ENCODE data around the gene TOR1AIP2.

The TOR1AIP2 gene

GRCh38 chr1:179877586-179878265, at the start of gene TOR1AIP2:
Gene TOR1AIP2 (minus strand): TSS chr1:179877803. CDS start chr1:179852665, 25,138 bp downstream.
- DNase-seq (ENCODE audit: low read depth) = peak; percentile 81
- TF ChIP-seq CTCF (conservative IDR thresholded peaks at IDR 0.05; ENCODE audit: low read depth, low read length) = peak; percentile 15

GRCh38 chr1:179926850-179927205, 49.2 kb upstream of the TOR1AIP2 start:
- H3K4me3 ChIP-seq (ENCODE audit: low read depth, low read length) = no peak overlapping the region
- DNase-seq (ENCODE audit: low read depth) = no peak
- no peak for TF ChIP-seq CTCF (conservative IDR thresholded peaks at IDR 0.05; ENCODE audit: low read depth, low read length)

More at GRCh38 chr1:179877586-179878265, at the start of gene TOR1AIP2:
- peak within 1 kb of the TSS; percentile 81 for H3K4me3 ChIP-seq (ENCODE audit: low read depth, low read length)

- peak; percentile 67 for DNase-seq (ENCODE audit: low read depth)
- TF ChIP-seq CTCF (conservative IDR thresholded peaks at IDR 0.05; ENCODE audit: low read depth, low read length) = no peak
- no peak overlapping the region for H3K4me3 ChIP-seq (ENCODE audit: low read depth, low read length)
Observed at GRCh38 chr1:179925922-179926849, 48.6 kb upstream of the TOR1AIP2 start.

GRCh38 chr1:179925302-179925701, 47.7 kb upstream of the TOR1AIP2 start:
- no peak overlapping the region for H3K4me3 ChIP-seq (ENCODE audit: low read depth, low read length)
- TF ChIP-seq CTCF (conservative IDR thresholded peaks at IDR 0.05; ENCODE audit: low read depth, low read length) = no peak
- DNase-seq (ENCODE audit: low read depth) = no peak

- H3K4me3 ChIP-seq (ENCODE audit: low read depth, low read length) = no peak overlapping the region
- no peak for DNase-seq (ENCODE audit: low read depth)
Observed at GRCh38 chr1:179924268-179924667, 46.7 kb upstream of the TOR1AIP2 start.

GRCh38 chr1:179923029-179923428, 45.4 kb upstream of the TOR1AIP2 start:
- no peak overlapping the region for H3K4me3 ChIP-seq (ENCODE audit: low read depth, low read length)
- TF ChIP-seq CTCF (conservative IDR thresholded peaks at IDR 0.05; ENCODE audit: low read depth, low read length) = no peak
- DNase-seq (ENCODE audit: low read depth) = no peak

More at GRCh38 chr1:179924268-179924667, 46.7 kb upstream of the TOR1AIP2 start:
- no peak for TF ChIP-seq CTCF (conservative IDR thresholded peaks at IDR 0.05; ENCODE audit: low read depth, low read length)

Data from choroid plexus epithelial cell (primary cell).